SK-N-SH (cell line): Measurements from ENCODE around the gene VWF. TPM values are rescaled to one million over a fixed set of nuclear protein-coding genes. Genes with fewer than 3 reads are reported as not detected.

ENCODE experiments used
- CTCF ChIA-PET: fragments of 300-600, 350-600 bp; formaldehyde crosslinking; extraction: SDS; loops from one replicate; lab custom pipeline; 2021; lab: Yijun Ruan, JAX
- POLR2A ChIA-PET: fragments of 350-600 bp; sonication (Branson Sonifier 250); formaldehyde crosslinking; extraction: SDS; loops from one replicate; lab custom pipeline; 2020; ENCODE audit warnings: antibody characterized with exemption, inconsistent platforms; lab: Yijun Ruan, JAX
- DNase-seq: peaks from one replicate; pipeline ENCODE4 v3.0.0; 2012
- H2AFZ ChIP-seq: fragments of 200-600 bp; sonication (generic); 2 replicates; pipeline ENCODE4 v1.8.1; 2016; ENCODE audit warnings: antibody characterized with exemption, mild to moderate bottlenecking, low read depth
- H3F3A ChIP-seq: fragments of 200-600 bp; sonication (generic); replicated peaks from 2 replicates; pipeline ENCODE3; 2016; ENCODE audit warnings: antibody characterized with exemption, mild to moderate bottlenecking; ENCODE audit not compliant: insufficient read depth
- H3K27ac ChIP-seq, 2 experiments: fragments of 200-500 bp in 1 of 2; fragments of 200-600 bp in 1 of 2; sonication (Bioruptor generic) in 1 of 2; sonication (generic), shearing (Covaris generic) in 1 of 2; 2 replicates each; pipeline versions ENCODE4 v1.5.1 to v1.6.1; 2014 to 2016; ENCODE audit warnings: low read depth in 2 of 2, inconsistent platforms in 1 of 2, low read length in 1 of 2, mild to moderate bottlenecking in 1 of 2, mixed read lengths in 1 of 2
- H3K27me3 ChIP-seq: fragments of 200-600 bp; sonication (generic), shearing (Covaris generic); 2 replicates; pipeline ENCODE4 v1.6.1; 2016; ENCODE audit warnings: mixed run types; ENCODE audit not compliant: insufficient read depth
- H3K36me3 ChIP-seq, 2 experiments: fragments of 200-500 bp in 1 of 2; fragments of 200-600 bp in 1 of 2; sonication (Bioruptor generic) in 1 of 2; sonication (generic) in 1 of 2; replicated peaks in 1 of 2; 2 replicates each; pipeline versions ENCODE3 to v1.5.1; 2014 to 2016; ENCODE audit warnings: low read length in 1 of 2, mild to moderate bottlenecking in 1 of 2; ENCODE audit not compliant: insufficient read depth in 2 of 2, control insufficient read depth in 1 of 2
- H3K4me1 ChIP-seq, 2 experiments: fragments of 200-500 bp in 1 of 2; fragments of 200-600 bp in 1 of 2; sonication (Bioruptor generic) in 1 of 2; sonication (generic), shearing (Covaris generic) in 1 of 2; 2 replicates each; pipeline versions ENCODE4 v1.5.1 to v1.6.1; 2014 to 2016; ENCODE audit warnings: low read depth in 1 of 2, low read length in 1 of 2, mixed run types in 1 of 2; ENCODE audit not compliant: insufficient read depth in 2 of 2, control insufficient read depth in 1 of 2
- H3K4me2 ChIP-seq: fragments of 200-600 bp; sonication (generic), shearing (Covaris generic); 2 replicates; pipeline ENCODE4 v1.6.1; 2017; ENCODE audit warnings: mixed run types
- H3K4me3 ChIP-seq, 2 experiments: fragments of 200-500 bp in 1 of 2; fragments of 200-600 bp in 1 of 2; sonication (Bioruptor generic) in 1 of 2; sonication (generic), shearing (Covaris generic) in 1 of 2; 2 replicates each; pipeline versions ENCODE4 v1.5.1 to v1.8.1; 2014 to 2016; ENCODE audit warnings: low read depth in 2 of 2, inconsistent platforms in 1 of 2, low read length in 1 of 2, mild to moderate bottlenecking in 1 of 2, mixed read lengths in 1 of 2, moderate library complexity in 1 of 2
- H3K79me2 ChIP-seq: fragments of 200-600 bp; sonication (generic); 2 replicates; pipeline ENCODE4 v1.8.1; 2017; ENCODE audit warnings: mild to moderate bottlenecking; ENCODE audit not compliant: insufficient read depth
- H3K9ac ChIP-seq: fragments of 200-600 bp; sonication (generic); 2 replicates; pipeline ENCODE4 v1.6.1; 2017; ENCODE audit warnings: mixed run types
- H3K9me2 ChIP-seq: fragments of 200-600 bp; sonication (generic); 2 replicates; pipeline ENCODE4 v1.6.1; 2017; ENCODE audit warnings: mixed run types
- H3K9me3 ChIP-seq: fragments of 200-600 bp; sonication (generic); 2 replicates; pipeline ENCODE4 v1.6.1; 2017; ENCODE audit warnings: mixed run types, mild to moderate bottlenecking, moderate library complexity
- H4K20me1 ChIP-seq: fragments of 200-600 bp; sonication (generic); 2 replicates; pipeline ENCODE4 v1.6.1; 2017; ENCODE audit warnings: mild to moderate bottlenecking, mixed run types; ENCODE audit not compliant: insufficient read depth
- CHD2 ChIP-seq: fragments of 150-350 bp; IDR thresholded peaks from 2 replicates; pipeline ENCODE4 v1.6.1; 2018; ENCODE audit warnings: low read length; ENCODE audit not compliant: partially characterized antibody
- CTCF ChIP-seq: fragments of 200-600 bp; sonication (generic); IDR thresholded peaks from 2 replicates; pipeline ENCODE4 v1.6.1; 2017; ENCODE audit warnings: antibody characterized with exemption, mild to moderate bottlenecking, moderate library complexity
- EP300 ChIP-seq, 2 experiments: IDR thresholded peaks; 2 replicates each; pipeline versions ENCODE4 v1.4.0 to v1.6.1; 2012; ENCODE audit warnings: borderline replicate concordance in 1 of 2, low read depth in 1 of 2, low read length in 1 of 2
- EZH2phosphoT487 ChIP-seq: fragments of 200-600 bp; sonication (generic); IDR thresholded peaks from 2 replicates; pipeline ENCODE4 v1.6.1; 2017; ENCODE audit warnings: low read depth, mixed run types, mild to moderate bottlenecking, antibody characterized with exemption, moderate library complexity, borderline replicate concordance
- FOXJ3 ChIP-seq: sonication (generic); formaldehyde crosslinking; IDR thresholded peaks from 2 replicates; pipeline ENCODE4 v1.5.1; 2020; ENCODE audit warnings: mild to moderate bottlenecking, missing genetic modification reagents
- FOXM1 ChIP-seq: IDR thresholded peaks from 2 replicates; pipeline ENCODE4 v1.4.0; 2012; ENCODE audit warnings: low read depth, mild to moderate bottlenecking
- GATA2 ChIP-seq: sonication (generic); formaldehyde crosslinking; IDR thresholded peaks from 2 replicates; pipeline ENCODE4 v1.5.0; 2020; ENCODE audit warnings: mild to moderate bottlenecking, missing genetic modification reagents
- NFIC ChIP-seq: IDR thresholded peaks from 2 replicates; pipeline ENCODE4 v1.4.0; 2012; ENCODE audit warnings: borderline replicate concordance
- PBX3 ChIP-seq: IDR thresholded peaks from 2 replicates; pipeline ENCODE4; 2012
- RAD21 ChIP-seq: IDR thresholded peaks from 2 replicates; pipeline ENCODE4 v1.6.1; 2012; ENCODE audit warnings: mild to moderate bottlenecking, low read length
- RXRA ChIP-seq: IDR thresholded peaks from 2 replicates; pipeline ENCODE4 v1.4.0; 2012; ENCODE audit warnings: low read depth, mild to moderate bottlenecking, borderline replicate concordance
- SMC3 ChIP-seq: IDR thresholded peaks from 2 replicates; pipeline ENCODE4 v1.6.1; 2012; ENCODE audit warnings: low read depth, low read length, improper control_type of control experiment
- TAF1 ChIP-seq: IDR thresholded peaks from 2 replicates; pipeline ENCODE4 v1.6.1; 2012; ENCODE audit warnings: low read depth, mild to moderate bottlenecking, low read length, moderate library complexity, borderline replicate concordance
- TCF12 ChIP-seq: IDR thresholded peaks from 2 replicates; pipeline ENCODE4 v1.4.0; 2012
- YY1 ChIP-seq: IDR thresholded peaks from 2 replicates; pipeline ENCODE4 v1.4.0; 2012; ENCODE audit warnings: low read depth, mild to moderate bottlenecking
- WGBS: methylation state at CpG from one replicate; pipeline ENCODE4 v1.1.6; 2017; ENCODE audit warnings: low lambda C conversion rate; 5-methylcytosine and 5-hydroxymethylcytosine counted together
- polyA plus RNA-seq, 3 experiments: library from polyadenylated mRNA; depleted of rRNA; stranded (reverse); fragments of >200 nt; gene quantifications; 2 replicates each; pipeline ENCODE4 v1.2.3, GENCODE V29; 2012
- TF ChIP-seq, protein P1 (sequence below): IDR thresholded peaks from 2 replicates; pipeline ENCODE4 v1.6.1; 2012; ENCODE audit warnings: mild to moderate bottlenecking, low read depth, low read length, moderate library complexity
- TF ChIP-seq, protein P2 (sequence below): IDR thresholded peaks from 2 replicates; pipeline ENCODE4 v1.4.0; 2012; ENCODE audit warnings: low read depth, borderline replicate concordance

The VWF gene
- polyA plus RNA-seq, 1 of the 3 experiments (the other 2 are of a cell fraction) = 0.12 TPM

GRCh38 chr12:6068227-6068626 is 56.2 kb downstream of the VWF start:
- Histone ChIP-seq H3K4me2 (no peak overlapping the region), H2AFZ (no peak overlapping the region), H3K4me3 (no peak overlapping the region), H3K27ac (peak overlapping the region in 1 of 2 experiments; percentile 35; a peak in 1 of 4 replicates), H3K4me1 (peaks cover 5 to 37% of the 10 kb centered on the region in 2 experiments; a peak in 2 of 4 replicates), H3F3A (peaks cover 8% of the 10 kb centered on the region), H3K9me2 (no peaks in the 10 kb centered on the region), H3K79me2 (no peaks in the 10 kb centered on the region), H3K9me3 (no peaks in the 10 kb centered on the region), H3K9ac (no peak overlapping the region), H4K20me1 (no peaks in the 10 kb centered on the region), H3K27me3 (no peaks in the 10 kb centered on the region), H3K36me3 (no peaks in the 10 kb centered on the region)
- TF ChIP-seq RXRA (no peak), FOXJ3 (CRISPR knock-in tag) (no peak), EZH2phosphoT487 (no peak), FOXM1 (no peak), PBX3 (no peak), YY1 (no peak)
- TF ChIP-seq, protein P1, sequence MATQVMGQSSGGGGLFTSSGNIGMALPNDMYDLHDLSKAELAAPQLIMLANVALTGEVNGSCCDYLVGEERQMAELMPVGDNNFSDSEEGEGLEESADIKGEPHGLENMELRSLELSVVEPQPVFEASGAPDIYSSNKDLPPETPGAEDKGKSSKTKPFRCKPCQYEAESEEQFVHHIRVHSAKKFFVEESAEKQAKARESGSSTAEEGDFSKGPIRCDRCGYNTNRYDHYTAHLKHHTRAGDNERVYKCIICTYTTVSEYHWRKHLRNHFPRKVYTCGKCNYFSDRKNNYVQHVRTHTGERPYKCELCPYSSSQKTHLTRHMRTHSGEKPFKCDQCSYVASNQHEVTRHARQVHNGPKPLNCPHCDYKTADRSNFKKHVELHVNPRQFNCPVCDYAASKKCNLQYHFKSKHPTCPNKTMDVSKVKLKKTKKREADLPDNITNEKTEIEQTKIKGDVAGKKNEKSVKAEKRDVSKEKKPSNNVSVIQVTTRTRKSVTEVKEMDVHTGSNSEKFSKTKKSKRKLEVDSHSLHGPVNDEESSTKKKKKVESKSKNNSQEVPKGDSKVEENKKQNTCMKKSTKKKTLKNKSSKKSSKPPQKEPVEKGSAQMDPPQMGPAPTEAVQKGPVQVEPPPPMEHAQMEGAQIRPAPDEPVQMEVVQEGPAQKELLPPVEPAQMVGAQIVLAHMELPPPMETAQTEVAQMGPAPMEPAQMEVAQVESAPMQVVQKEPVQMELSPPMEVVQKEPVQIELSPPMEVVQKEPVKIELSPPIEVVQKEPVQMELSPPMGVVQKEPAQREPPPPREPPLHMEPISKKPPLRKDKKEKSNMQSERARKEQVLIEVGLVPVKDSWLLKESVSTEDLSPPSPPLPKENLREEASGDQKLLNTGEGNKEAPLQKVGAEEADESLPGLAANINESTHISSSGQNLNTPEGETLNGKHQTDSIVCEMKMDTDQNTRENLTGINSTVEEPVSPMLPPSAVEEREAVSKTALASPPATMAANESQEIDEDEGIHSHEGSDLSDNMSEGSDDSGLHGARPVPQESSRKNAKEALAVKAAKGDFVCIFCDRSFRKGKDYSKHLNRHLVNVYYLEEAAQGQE = no peak
- CTCF ChIA-PET = interaction anchor here (1.2 to 12.4 kb wide), 6 partner anchors 29 to 217 kb away, joined by 3 to 121 read pairs (median 12); no protein-coding TSS in a partner anchor
- WGBS = 89% methylated on average over 9 of the region's 9 CpGs
- no peak for DNase-seq
- POLR2A ChIA-PET = interaction anchor here (0.7 to 1.0 kb wide), 2 partner anchors 87 to 210 kb away, joined by 3 to 4 read pairs; no protein-coding TSS in a partner anchor

- ChIA-PET CTCF (interaction anchor here (0.6 to 12.4 kb wide), 15 partner anchors 9 to 357 kb away, joined by 3 to 121 read pairs (median 4); partner anchors contain the start of gene CD9), POLR2A (no interaction called here)
- H3F3A ChIP-seq = peaks cover 8% of the 10 kb centered on the region
- H3K36me3 ChIP-seq = no peaks in the 10 kb centered on the region
- H3K4me3 ChIP-seq = no peak overlapping the region
- H3K9me3 ChIP-seq = no peaks in the 10 kb centered on the region
- peaks cover 5 to 45% of the 10 kb centered on the region in 2 experiments; a peak in 2 of 4 replicates for H3K4me1 ChIP-seq
- H2AFZ ChIP-seq = no peak overlapping the region
- no peak overlapping the region for H3K4me2 ChIP-seq
- H3K27me3 ChIP-seq = no peaks in the 10 kb centered on the region
- H3K27ac ChIP-seq = peak overlapping the region in 1 of 2 experiments; percentile 54; a peak in 1 of 4 replicates
- H3K9me2 ChIP-seq = no peaks in the 10 kb centered on the region
- DNase-seq = peak; percentile 60
- H3K9ac ChIP-seq = no peak overlapping the region
- no peaks in the 10 kb centered on the region for H4K20me1 ChIP-seq
- 85% methylated on average over 16 of the region's 16 CpGs for WGBS
- H3K79me2 ChIP-seq = no peaks in the 10 kb centered on the region
- peak; percentile 52 for TF ChIP-seq CTCF
- TF ChIP-seq SMC3 = peak; percentile 41
- no peak for TF ChIP-seq CHD2
- TF ChIP-seq, protein P2, sequence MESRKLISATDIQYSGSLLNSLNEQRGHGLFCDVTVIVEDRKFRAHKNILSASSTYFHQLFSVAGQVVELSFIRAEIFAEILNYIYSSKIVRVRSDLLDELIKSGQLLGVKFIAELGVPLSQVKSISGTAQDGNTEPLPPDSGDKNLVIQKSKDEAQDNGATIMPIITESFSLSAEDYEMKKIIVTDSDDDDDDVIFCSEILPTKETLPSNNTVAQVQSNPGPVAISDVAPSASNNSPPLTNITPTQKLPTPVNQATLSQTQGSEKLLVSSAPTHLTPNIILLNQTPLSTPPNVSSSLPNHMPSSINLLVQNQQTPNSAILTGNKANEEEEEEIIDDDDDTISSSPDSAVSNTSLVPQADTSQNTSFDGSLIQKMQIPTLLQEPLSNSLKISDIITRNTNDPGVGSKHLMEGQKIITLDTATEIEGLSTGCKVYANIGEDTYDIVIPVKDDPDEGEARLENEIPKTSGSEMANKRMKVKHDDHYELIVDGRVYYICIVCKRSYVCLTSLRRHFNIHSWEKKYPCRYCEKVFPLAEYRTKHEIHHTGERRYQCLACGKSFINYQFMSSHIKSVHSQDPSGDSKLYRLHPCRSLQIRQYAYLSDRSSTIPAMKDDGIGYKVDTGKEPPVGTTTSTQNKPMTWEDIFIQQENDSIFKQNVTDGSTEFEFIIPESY = no peak
- TF ChIP-seq FOXM1 = no peak
- no peak for TF ChIP-seq TAF1
- TF ChIP-seq RAD21 = peak; percentile 58
- no peak for TF ChIP-seq EP300 (IDR thresholded peaks at IDR 0.05; ENCODE audit: borderline replicate concordance in 1 of 2, low read depth in 1 of 2, low read length in 1 of 2)
- TF ChIP-seq YY1 = no peak
- no peak for TF ChIP-seq GATA2 (CRISPR knock-in tag)
- TF ChIP-seq NFIC = no peak
- TF ChIP-seq TCF12 = no peak
These were observed 57.1 kb downstream of the VWF start for GRCh38 chr12:6067152-6067916.
